ENCODE results near the gene FBXW11.

GRCh38 chr5:171852255-171852681 is 154.2 kb downstream of the FBXW11 start:
- no peak for TF ChIP-seq SP1 (CRISPR knock-in tag; conservative IDR thresholded peaks at IDR 0.05)
- no peak for TF ChIP-seq CBFB (CRISPR knock-in tag; IDR thresholded peaks at IDR 0.05; ENCODE audit: low read depth)
- no peak for TF ChIP-seq CTCF (IDR thresholded peaks at IDR 0.05)
- TF ChIP-seq ZNF121 (CRISPR knock-in tag; IDR thresholded peaks at IDR 0.05): no peak
- no peak for TF ChIP-seq ZNF416 (CRISPR knock-in tag; IDR thresholded peaks at IDR 0.05)
- no peak for TF ChIP-seq NR1H2 (CRISPR knock-in tag; IDR thresholded peaks at IDR 0.05)
